ENCODE data around the gene STAMBPL1. TPM values are rescaled to one million over a fixed set of nuclear protein-coding genes. Genes with fewer than 3 reads are reported as not detected.

The STAMBPL1 gene
- polyA plus RNA-seq, 1 experiment = 23.1 TPM

DNA sequence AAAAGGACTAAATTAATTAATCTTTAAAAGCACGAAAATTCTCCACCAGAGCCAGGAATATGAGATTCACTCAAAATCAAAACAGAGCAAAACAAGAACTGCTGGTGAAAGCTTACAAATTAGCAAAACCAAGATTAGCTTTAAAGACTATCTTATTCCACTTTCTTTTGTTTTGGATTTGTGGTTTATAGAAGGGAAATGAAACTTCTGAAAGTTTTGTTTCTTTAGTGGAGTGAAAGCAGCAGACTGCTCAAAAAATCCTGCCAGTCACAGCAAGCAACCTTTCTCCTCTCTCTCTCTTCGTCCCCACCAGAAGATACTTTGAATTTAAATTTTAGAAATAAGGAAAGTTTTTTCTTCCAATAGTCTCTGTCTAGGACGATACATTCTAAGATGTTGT is 64.8 kb downstream of the STAMBPL1 start:
- POLR2A ChIA-PET = no interaction called here
- Histone ChIP-seq H3K36me3 (ENCODE audit: control insufficient read depth, insufficient read depth, low read length) (peaks cover 10% of the 10 kb centered on the region), H3K27me3 (ENCODE audit: control insufficient read depth, insufficient read depth, low read length) (no peaks in the 10 kb centered on the region), H3K4me3 (ENCODE audit: low read depth, low read length) (no peak overlapping the region)
- CTCF ChIA-PET = interaction anchor here (0.9 to 3.6 kb wide), 4 partner anchors 10 to 269 kb away, joined by 5 to 27 read pairs (median 10); no protein-coding TSS in a partner anchor
- TF ChIP-seq CTCF (IDR thresholded peaks at IDR 0.05; ENCODE audit: insufficient read depth, low read depth, low read length) = no peak
- DNase-seq (ENCODE audit: low read depth) = no peak

GRCh38 chr10:88946200-88946599 is 66.2 kb downstream of the STAMBPL1 start:
- Histone ChIP-seq H3K36me3 (ENCODE audit: control insufficient read depth, insufficient read depth, low read length) (peaks cover 8% of the 10 kb centered on the region), H3K4me3 (ENCODE audit: low read depth, low read length) (no peak overlapping the region), H3K27me3 (ENCODE audit: control insufficient read depth, insufficient read depth, low read length) (no peaks in the 10 kb centered on the region)
- no peak for DNase-seq (ENCODE audit: low read depth)
- CTCF ChIA-PET = interaction anchor here (0.6 to 3.6 kb wide), 3 partner anchors 12 to 1016 kb away, joined by 4 to 27 read pairs (median 6); no protein-coding TSS in a partner anchor
- no peak for TF ChIP-seq CTCF (IDR thresholded peaks at IDR 0.05; ENCODE audit: insufficient read depth, low read depth, low read length)
- POLR2A ChIA-PET = no interaction called here

DNA sequence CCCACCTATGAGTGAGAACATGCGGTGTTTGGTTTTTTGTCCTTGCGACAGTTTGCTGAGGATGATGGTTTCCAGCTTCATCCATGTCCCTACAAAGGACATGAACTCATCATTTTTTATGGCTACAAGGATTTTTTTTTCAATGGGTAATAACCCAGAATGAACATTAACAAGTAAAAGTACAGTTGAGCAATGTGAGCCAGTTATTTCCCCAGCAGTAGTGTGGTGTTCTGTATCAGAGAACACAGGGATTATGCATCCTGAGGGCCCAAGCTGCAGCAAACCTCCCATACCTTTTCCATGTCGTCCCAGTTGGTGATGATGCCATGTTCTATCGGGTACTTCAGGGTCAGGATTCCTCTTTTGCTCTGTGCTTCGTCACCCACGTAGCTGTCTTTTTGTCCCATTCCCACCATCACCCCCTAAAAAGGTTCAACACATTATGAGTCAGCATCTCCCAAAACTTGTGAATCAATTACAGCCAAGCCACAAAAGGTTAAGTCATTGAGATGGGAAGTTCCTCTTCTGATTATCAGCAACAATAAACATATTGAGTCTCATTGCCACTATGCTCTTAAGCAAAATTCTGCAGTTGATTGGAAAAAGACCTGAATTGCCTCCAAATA is 67.0 kb downstream of the STAMBPL1 start:
- CTCF ChIA-PET = interaction anchor here (0.7 to 3.6 kb wide), 3 partner anchors 12 to 14 kb away, joined by 3 to 27 read pairs (median 4); no protein-coding TSS in a partner anchor

DNA sequence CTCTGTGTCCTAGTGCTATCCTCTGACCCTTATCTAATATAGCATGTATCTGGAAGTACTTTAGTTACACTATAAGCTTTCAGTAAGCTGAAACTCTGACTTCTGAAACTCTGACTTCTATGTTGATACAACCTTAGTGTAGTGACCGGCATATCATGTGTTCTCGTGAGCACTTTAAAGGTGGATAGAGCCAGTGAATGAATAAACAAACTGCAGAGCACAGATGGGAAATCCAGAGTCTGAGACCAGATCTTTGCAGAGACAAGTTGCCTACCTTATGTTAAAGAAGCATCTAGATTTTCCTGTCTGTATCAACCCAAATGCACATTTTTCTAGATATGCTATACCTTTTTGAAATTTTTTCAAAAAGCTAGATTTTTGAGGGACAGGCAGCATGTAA is 69.0 kb downstream of the STAMBPL1 start:
- DNase-seq (ENCODE audit: low read depth) = no peak
- Histone ChIP-seq H3K36me3 (ENCODE audit: control insufficient read depth, insufficient read depth, low read length) (peaks cover 2% of the 10 kb centered on the region; the same call in 1 of the 2 replicates), H3K4me3 (ENCODE audit: low read depth, low read length) (no peak overlapping the region), H3K27me3 (ENCODE audit: control insufficient read depth, insufficient read depth, low read length) (no peaks in the 10 kb centered on the region)
- ChIA-PET CTCF (interaction anchor here (0.8 to 2.3 kb wide), 6 partner anchors 13 to 269 kb away, joined by 3 to 6 read pairs (median 4); partner anchors contain the start of gene FAS), POLR2A (no interaction called here)
- no peak for TF ChIP-seq CTCF (IDR thresholded peaks at IDR 0.05; ENCODE audit: insufficient read depth, low read depth, low read length)

More for the DNA sequence above, 67.0 kb downstream of the STAMBPL1 start:
- DNase-seq (ENCODE audit: low read depth) = no peak
- POLR2A ChIA-PET = no interaction called here
- Histone ChIP-seq H3K36me3 (ENCODE audit: control insufficient read depth, insufficient read depth, low read length) (peaks cover 6% of the 10 kb centered on the region), H3K4me3 (ENCODE audit: low read depth, low read length) (no peak overlapping the region), H3K27me3 (ENCODE audit: control insufficient read depth, insufficient read depth, low read length) (no peaks in the 10 kb centered on the region)
- TF ChIP-seq CTCF (IDR thresholded peaks at IDR 0.05; ENCODE audit: insufficient read depth, low read depth, low read length) = no peak

DNA sequence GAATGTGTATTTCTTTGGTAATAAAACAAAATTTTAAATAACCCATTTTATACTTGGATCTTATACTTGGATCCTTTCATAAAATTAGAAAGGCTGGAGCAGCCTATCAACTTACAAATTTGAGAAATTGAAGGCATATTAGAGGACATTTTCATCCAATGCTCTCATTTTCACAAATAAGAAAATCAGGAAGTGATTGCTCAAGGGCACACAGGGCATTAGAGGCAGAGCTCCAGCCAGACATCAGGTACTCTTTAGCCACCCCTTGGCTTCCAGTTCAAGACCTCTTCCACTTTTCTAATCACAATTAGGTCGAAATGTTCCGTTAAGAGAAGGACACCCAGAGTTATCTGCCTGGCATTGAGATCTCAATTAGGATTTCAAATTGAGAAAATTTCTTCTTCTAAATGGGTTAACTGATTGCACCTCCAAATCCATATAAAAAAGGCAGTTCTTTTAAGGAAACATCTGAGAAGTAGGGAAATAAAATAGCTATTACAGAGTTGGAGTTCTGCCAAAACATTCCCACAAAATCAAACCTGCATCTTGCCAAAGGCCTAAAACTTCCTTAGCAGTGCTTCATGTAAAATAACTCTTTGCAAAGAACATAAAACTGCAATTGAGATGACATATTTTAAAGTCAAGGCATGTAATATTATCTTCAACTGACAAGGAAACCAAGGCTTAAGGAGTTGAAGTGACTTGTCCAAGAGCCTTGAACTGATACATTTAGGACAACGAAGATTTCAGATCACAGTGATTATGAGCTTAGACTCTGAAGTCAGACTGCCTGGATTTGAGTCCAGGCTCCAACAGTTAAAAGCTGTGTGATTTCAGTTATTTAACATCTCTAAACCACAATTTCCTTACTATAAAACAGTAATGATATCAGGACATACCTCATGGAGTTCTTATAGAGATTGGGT is 70.1 kb downstream of the STAMBPL1 start:
- TF ChIP-seq CTCF (IDR thresholded peaks at IDR 0.05; ENCODE audit: insufficient read depth, low read depth, low read length) = no peak
- CTCF ChIA-PET = interaction anchor here (1.0 to 2.3 kb wide), 4 partner anchors 13 to 268 kb away, joined by 3 to 6 read pairs (median 4); no protein-coding TSS in a partner anchor
- POLR2A ChIA-PET = no interaction called here

More for the DNA sequence above, 70.1 kb downstream of the STAMBPL1 start:
- Histone ChIP-seq H3K36me3 (ENCODE audit: control insufficient read depth, insufficient read depth, low read length) (peaks cover 2% of the 10 kb centered on the region; the same call in 1 of the 2 replicates), H3K4me3 (ENCODE audit: low read depth, low read length) (no peak overlapping the region), H3K27me3 (ENCODE audit: control insufficient read depth, insufficient read depth, low read length) (no peaks in the 10 kb centered on the region)
- no peak for DNase-seq (ENCODE audit: low read depth)

Data from BJ (cell line).